Type B pancreatic cell (in vitro differentiated cells): ENCODE measurements around the gene CEACAM8. TPM values are rescaled to one million over a fixed set of nuclear protein-coding genes. Genes with fewer than 3 reads are reported as not detected.
"Not testable (repeated sequence)": the region's sequence is repeated elsewhere in the genome, so short reads cannot be mapped to it uniquely, and the experiment has no call there.

Experiments
- DNase-seq: peaks from one replicate; pipeline ENCODE4 v3.0.0; 2021; ENCODE audit warnings: mixed read lengths; ENCODE audit not compliant: unreplicated experiment; ENCODE audit errors: extremely low spot score
- H3K27ac Mint-ChIP-seq: 2 replicates; pipeline ENCODE4 v1.8.0; 2021; ENCODE audit warnings: mild to moderate bottlenecking, mixed read lengths
- H3K27me3 Mint-ChIP-seq: 2 replicates; pipeline ENCODE4 v1.8.0; 2021; ENCODE audit warnings: mixed read lengths
- H3K36me3 Mint-ChIP-seq: 2 replicates; pipeline ENCODE4 v1.8.0; 2021; ENCODE audit warnings: mixed read lengths
- H3K4me1 Mint-ChIP-seq: one replicate; pipeline ENCODE4 v1.8.0; 2021; ENCODE audit warnings: mixed read lengths; ENCODE audit not compliant: unreplicated experiment
- H3K4me3 Mint-ChIP-seq: 2 replicates; pipeline ENCODE4 v1.8.0; 2021; ENCODE audit warnings: mild to moderate bottlenecking, mixed read lengths
- H3K9me3 Mint-ChIP-seq: 2 replicates; pipeline ENCODE4 v1.8.0; 2021; ENCODE audit warnings: mixed read lengths
- total RNA-seq: library from RNA; stranded (reverse); gene quantifications from 2 replicates; pipeline ENCODE4 v1.2.1, GENCODE V29; 2021; ENCODE audit warnings: low replicate concordance
- TF ChIP-seq, protein P1 (sequence below): fragments of 200-600 bp; sonication (generic); conservative IDR thresholded peaks from 2 replicates; pipeline ENCODE4 v1.5.0; 2021; ENCODE audit warnings: antibody characterized with exemption, mild to moderate bottlenecking

CEACAM8 gene
- total RNA-seq, 1 donor from 2014 or later: not detected

DNA sequence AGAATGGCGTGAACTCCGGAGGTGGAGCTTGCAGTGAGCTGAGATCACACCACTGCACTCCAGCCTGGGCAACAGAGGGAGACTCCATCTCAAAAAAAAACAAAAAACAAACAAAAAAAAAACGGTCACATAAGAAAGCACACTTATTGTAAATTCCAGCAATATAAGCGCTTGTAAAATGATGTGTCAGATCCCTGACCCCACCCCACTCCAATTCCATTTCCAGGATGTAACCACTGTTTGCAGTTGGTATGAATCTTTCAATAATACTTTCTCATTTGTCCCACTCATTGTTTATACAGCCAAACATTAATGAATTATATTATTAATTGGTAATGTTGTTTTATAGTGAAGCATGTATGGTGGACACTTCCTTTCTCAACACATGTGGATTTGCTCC, 50.6 kb downstream of the CEACAM8 start:
- no peak overlapping the region for H3K4me3 Mint-ChIP-seq
- TF ChIP-seq, protein P1, sequence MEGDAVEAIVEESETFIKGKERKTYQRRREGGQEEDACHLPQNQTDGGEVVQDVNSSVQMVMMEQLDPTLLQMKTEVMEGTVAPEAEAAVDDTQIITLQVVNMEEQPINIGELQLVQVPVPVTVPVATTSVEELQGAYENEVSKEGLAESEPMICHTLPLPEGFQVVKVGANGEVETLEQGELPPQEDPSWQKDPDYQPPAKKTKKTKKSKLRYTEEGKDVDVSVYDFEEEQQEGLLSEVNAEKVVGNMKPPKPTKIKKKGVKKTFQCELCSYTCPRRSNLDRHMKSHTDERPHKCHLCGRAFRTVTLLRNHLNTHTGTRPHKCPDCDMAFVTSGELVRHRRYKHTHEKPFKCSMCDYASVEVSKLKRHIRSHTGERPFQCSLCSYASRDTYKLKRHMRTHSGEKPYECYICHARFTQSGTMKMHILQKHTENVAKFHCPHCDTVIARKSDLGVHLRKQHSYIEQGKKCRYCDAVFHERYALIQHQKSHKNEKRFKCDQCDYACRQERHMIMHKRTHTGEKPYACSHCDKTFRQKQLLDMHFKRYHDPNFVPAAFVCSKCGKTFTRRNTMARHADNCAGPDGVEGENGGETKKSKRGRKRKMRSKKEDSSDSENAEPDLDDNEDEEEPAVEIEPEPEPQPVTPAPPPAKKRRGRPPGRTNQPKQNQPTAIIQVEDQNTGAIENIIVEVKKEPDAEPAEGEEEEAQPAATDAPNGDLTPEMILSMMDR: no peak
- no peaks in the 10 kb centered on the region for H3K36me3 Mint-ChIP-seq
- no peaks in the 10 kb centered on the region for H3K4me1 Mint-ChIP-seq
- H3K27ac Mint-ChIP-seq: no peak overlapping the region
- H3K9me3 Mint-ChIP-seq: peaks cover under 1% of the 10 kb centered on the region
- no peak for DNase-seq
- H3K27me3 Mint-ChIP-seq: no peaks in the 10 kb centered on the region

DNA sequence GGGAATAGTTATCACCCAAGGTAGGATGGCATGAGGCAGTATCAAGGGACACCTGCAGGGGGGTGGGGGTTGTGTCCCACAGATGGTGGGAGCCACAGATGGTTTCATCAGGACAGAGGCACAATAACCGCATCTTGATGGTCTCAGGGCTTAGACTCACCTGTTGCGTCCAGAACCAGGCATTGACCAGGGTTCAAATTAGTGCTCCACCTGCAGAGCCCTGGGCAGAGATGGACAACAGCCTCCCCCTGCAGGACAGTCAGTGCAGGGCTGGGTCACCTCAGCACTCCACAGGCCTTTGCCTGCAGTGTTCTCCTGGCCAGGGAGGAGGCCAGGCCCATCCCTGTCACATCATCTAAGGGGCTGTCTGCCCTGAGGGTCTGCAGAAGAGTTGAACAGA, 51.9 kb downstream of the CEACAM8 start:
- DNase-seq: no peak
- Mint-ChIP-seq H3K9me3 (no peaks in the 10 kb centered on the region), H3K27ac (no peak overlapping the region), H3K36me3 (no peaks in the 10 kb centered on the region), H3K27me3 (no peaks in the 10 kb centered on the region), H3K4me1 (no peaks in the 10 kb centered on the region), H3K4me3 (no peak overlapping the region)
- TF ChIP-seq, protein P1: no peak

DNA sequence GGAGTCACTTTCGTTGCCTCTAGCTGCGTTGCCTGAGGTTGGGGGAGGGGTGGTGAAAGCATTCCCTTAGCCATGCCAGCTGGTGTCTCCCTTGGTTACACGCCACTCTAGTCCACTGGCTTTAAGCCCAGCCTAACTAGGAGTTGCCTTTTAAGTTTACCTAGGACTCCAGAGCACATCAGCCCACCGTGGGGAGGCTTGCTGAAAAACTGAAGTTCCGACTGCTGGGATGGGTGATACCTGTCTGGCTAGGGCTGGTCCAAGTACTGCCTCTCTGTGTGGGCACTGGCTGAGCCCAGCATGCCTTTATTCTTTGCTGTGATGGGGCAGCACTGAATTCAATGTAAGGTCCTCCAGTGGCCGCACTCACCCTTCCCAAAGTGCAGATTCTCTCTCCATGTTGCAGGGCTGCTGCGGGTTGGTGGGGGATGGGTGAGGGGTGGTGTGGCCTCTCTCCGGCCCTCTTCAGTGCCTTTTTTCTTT, 54.6 kb downstream of the CEACAM8 start:
- Mint-ChIP-seq H3K4me1 (no peaks in the 10 kb centered on the region), H3K9me3 (no peaks in the 10 kb centered on the region), H3K4me3 (no peak overlapping the region), H3K27me3 (no peaks in the 10 kb centered on the region), H3K36me3 (no peaks in the 10 kb centered on the region), H3K27ac (no peak overlapping the region)
- TF ChIP-seq, protein P1: no peak
- DNase-seq: peak; percentile 45

DNA sequence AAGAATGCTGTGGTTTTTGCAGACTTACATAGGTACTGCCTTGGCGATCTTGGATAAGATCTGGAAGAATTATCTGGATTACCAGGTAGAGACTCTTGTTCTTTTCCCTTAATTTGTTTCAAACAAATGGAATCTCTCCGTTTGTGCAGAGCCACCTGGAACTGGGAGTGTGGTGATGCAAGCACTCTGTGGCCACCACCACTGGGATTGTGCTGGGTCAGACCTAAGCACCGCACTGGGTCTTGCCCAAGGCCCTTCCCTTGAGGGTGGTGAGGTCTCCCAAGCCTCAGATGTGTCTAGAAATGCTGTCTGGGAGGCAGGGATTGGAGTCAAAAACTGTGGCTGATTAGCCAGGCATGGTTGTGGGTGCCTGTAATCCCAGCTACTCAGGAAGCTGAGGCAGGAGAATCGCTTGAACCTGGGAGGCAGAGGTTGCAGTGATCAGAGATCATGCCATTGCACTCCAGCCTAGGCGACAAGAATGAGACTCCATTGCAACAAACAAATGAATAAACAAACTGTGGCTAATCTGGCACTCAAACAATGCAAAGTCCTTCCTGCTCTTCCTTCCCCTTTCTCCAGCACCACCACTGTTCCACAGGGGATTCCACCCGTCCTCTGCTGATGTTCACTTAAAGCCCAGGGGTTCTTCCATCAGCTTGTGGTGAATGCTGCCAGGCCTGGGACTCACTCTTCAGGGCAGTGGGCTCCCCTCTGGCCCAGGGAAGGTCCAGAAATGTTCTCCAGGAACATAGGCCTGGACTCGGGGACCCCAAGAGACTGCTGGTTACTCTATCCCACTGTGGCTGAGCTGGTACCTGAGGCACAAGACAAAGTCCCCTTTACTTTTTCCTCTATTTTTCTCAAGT, 55.6 kb downstream of the CEACAM8 start:
- TF ChIP-seq, protein P1: no peak
- DNase-seq: peak; percentile 54
- H3K36me3 Mint-ChIP-seq: no peaks in the 10 kb centered on the region

DNA sequence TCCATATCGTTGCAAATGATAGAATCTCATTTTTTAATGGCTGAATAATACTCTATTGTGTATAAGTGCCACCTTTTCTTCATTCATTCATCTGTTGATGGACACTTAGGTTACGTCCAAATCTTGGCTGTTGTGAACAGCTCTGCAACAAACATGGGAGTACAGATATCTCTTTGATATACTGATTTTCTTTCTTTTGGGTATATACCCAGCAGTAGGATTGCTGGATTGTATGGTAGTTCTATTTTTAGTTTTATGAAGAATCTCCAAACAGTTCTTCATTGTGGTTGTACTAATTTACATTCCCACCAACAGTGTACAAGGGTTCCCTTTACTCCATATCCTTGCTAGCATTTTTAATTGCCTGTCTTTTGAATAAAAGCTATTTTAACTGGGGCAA, 59.4 kb downstream of the CEACAM8 start:
- H3K36me3 Mint-ChIP-seq, H3K4me3 Mint-ChIP-seq, H3K27me3 Mint-ChIP-seq, H3K4me1 Mint-ChIP-seq, H3K9me3 Mint-ChIP-seq, H3K27ac Mint-ChIP-seq, DNase-seq: not testable (repeated sequence)

More for the DNA sequence above, 55.6 kb downstream of the CEACAM8 start:
- H3K9me3 Mint-ChIP-seq: no peaks in the 10 kb centered on the region
- H3K4me3 Mint-ChIP-seq: no peak overlapping the region
- H3K27ac Mint-ChIP-seq: no peak overlapping the region
- H3K4me1 Mint-ChIP-seq: no peaks in the 10 kb centered on the region
- no peaks in the 10 kb centered on the region for H3K27me3 Mint-ChIP-seq

DNA sequence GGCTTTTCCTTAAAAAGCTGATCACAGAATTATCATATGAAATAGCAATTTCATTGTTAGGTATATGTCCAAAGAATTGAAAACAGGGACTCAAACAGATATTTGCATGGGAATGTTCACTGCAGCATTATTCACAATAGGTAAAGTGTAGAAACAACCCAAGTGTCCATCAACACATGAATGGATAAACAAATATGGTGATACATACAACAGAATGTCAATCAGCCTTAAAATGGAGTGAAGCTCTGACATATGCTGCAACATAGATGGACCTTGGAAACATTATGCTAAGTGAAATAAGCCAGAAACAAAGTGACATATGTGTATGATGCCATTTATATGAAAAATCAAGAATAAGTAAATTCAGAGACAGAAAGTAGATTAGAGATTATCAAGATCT, 60.3 kb downstream of the CEACAM8 start:
- no peaks in the 10 kb centered on the region for H3K9me3 Mint-ChIP-seq
- H3K27ac Mint-ChIP-seq: no peak overlapping the region
- no peaks in the 10 kb centered on the region for H3K27me3 Mint-ChIP-seq
- TF ChIP-seq, protein P1: no peak
- H3K4me3 Mint-ChIP-seq: no peak overlapping the region
- no peak for DNase-seq
- no peaks in the 10 kb centered on the region for H3K36me3 Mint-ChIP-seq
- peaks cover 3% of the 10 kb centered on the region for H3K4me1 Mint-ChIP-seq
